ENCODE measurements around the gene BMP8A.
"Not testable (repeated sequence)": the region's sequence is repeated elsewhere in the genome, so short reads cannot be mapped to it uniquely, and the experiment has no call there.

The BMP8A gene

DNA sequence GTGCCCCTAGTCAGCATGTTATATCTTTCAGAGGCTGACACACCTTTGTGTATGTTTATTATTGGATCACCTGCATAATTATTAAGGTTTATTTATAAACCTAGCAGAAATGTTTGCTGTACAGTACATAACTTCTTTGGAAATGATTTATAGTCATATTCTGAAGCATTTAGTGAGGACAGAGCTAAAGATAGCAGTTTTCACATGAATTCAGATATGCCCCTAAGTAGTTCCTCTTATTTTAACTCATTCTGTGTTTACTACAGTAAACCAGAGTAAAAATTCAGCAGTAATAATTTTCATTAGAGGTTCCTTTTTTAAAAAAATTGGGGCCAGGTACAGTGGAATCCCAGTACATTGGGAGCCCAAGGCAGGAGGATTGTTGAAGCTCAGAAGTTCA lies 21.4 kb upstream of the BMP8A start:
- no peak overlapping the region for H3K4me3 ChIP-seq (ENCODE audit: low read depth, low read length)
- DNase-seq (ENCODE audit: low read depth): no peak
- TF ChIP-seq, protein P1, sequence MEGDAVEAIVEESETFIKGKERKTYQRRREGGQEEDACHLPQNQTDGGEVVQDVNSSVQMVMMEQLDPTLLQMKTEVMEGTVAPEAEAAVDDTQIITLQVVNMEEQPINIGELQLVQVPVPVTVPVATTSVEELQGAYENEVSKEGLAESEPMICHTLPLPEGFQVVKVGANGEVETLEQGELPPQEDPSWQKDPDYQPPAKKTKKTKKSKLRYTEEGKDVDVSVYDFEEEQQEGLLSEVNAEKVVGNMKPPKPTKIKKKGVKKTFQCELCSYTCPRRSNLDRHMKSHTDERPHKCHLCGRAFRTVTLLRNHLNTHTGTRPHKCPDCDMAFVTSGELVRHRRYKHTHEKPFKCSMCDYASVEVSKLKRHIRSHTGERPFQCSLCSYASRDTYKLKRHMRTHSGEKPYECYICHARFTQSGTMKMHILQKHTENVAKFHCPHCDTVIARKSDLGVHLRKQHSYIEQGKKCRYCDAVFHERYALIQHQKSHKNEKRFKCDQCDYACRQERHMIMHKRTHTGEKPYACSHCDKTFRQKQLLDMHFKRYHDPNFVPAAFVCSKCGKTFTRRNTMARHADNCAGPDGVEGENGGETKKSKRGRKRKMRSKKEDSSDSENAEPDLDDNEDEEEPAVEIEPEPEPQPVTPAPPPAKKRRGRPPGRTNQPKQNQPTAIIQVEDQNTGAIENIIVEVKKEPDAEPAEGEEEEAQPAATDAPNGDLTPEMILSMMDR (conservative IDR thresholded peaks at IDR 0.05; ENCODE audit: low read depth, low read length): no peak

DNA sequence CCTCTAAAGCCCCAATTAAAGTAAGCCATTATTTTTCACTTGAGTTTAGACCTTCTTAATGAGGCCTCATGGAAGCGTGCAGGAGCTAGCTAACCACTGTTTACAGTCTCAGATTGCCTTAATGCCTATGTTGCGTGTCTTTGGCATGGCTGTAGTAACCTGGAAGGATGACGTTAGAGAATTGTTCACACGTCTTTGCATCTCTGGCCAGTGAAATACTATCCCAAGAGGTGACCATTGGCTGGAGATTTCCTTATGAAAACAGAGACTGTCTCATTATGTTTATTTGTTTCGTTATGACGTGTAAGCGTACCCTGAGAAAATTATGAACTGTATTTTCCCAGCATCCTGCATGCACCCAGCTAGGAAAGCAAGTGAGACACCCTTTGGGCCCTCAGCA lies 18.6 kb upstream of the BMP8A start:
- TF ChIP-seq, protein P1 (conservative IDR thresholded peaks at IDR 0.05; ENCODE audit: low read depth, low read length): no peak
- H3K4me3 ChIP-seq (ENCODE audit: low read depth, low read length): no peak overlapping the region
- DNase-seq (ENCODE audit: low read depth): peak; percentile 57

DNA sequence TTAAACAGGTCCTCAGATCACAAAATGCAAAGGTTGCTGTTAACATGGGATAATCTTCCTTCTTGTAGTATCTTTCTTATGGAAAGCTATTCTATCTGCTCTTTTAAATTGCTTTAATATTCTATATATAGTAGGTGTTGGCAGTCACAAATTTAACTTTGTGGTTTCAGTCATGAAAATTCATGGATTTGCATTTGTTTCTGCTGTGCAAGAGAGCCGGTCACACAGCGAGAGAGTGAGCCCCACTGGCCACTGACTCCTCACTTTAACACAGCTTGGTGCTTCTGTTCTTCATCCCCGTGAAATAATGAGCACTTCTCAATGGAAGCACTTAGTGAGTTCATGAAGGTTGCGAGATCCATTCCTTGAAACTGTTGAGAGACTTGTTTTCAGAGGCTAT lies 18.1 kb upstream of the BMP8A start:
- no peak for DNase-seq (ENCODE audit: low read depth)
- H3K4me3 ChIP-seq (ENCODE audit: low read depth, low read length): no peak overlapping the region
- TF ChIP-seq, protein P1 (conservative IDR thresholded peaks at IDR 0.05; ENCODE audit: low read depth, low read length): no peak

DNA sequence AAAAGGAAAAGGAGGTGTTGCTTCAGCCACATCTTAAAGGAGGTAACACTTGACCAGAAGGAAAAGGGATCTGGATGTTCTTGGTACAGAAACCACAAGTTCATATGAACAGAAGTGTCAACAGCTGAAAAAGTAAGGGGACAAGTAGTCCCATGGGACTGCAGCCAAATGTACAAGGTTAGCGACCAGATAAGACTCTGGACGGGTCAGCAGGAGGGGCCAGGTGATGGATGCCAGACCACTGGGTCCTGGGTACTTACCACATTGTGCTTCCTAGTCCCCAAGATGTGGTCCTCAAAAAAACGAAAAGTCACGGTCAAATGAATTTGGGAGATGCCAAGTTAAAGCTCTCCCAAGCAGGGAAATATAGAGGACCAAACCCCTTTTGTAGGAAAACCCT lies 16.6 kb upstream of the BMP8A start:
- no peak overlapping the region for H3K4me3 ChIP-seq (ENCODE audit: low read depth, low read length)
- TF ChIP-seq, protein P1 (conservative IDR thresholded peaks at IDR 0.05; ENCODE audit: low read depth, low read length): no peak
- no peak for DNase-seq (ENCODE audit: low read depth)

DNA sequence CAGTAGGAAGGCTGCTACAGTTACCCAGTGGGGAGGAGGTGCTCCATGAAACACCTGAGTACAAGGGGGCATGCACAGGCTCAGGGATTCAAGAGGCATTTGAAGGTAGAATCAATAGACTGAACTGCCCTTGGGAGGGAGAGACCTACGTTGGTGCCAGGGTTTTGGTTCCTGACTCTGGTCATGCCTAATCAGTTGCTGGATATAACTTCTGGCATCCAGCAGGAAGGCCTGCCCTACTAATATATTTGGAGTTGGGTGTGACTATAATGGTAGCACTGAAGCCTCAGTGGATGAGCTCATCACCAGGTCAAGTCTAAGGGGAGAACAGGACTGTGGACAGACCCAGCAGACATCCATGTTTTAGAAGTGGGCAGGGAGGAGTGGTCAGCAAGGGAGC lies 15.9 kb upstream of the BMP8A start:
- not testable (repeated sequence) for H3K4me3 ChIP-seq (ENCODE audit: low read depth, low read length); DNase-seq (ENCODE audit: low read depth)

DNA sequence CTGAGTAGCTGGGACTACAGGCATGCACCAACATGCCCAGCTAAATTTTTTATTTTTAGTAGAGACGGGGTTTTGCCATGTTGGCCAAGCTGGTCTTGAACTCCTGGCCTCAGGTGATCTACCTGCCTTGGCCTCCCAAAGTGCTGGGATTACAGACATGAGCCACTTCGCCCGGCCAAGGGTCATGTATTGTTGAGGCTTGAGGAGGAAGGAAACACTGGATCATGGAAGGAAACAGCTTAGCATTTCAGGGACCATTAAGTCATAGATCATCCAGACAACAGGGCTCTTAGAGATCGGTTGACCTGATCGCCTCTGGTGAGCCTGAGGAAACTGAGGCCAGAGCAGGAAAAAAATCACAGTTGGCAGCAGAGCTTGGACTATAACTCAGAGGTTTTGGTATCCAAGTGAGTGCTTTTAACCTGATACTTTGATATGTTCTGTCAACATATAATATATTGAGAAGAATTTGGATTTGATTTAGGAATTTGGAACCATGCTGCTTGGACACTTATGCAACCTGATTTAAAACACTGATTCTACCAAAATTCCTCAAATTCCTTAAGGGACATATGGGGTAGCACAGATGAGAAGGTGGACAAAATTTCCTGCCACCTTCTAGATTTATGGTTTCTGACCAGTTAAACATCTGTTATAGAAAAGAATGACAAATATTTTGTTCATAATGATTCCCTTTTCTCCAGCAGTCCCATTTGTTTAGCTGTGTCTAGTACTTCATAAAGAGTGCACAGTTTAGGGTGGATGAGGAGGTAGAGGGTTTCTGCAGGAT lies 13.1 kb upstream of the BMP8A start:
- H3K4me3 ChIP-seq (ENCODE audit: low read depth, low read length): no peak overlapping the region
- TF ChIP-seq, protein P1 (conservative IDR thresholded peaks at IDR 0.05; ENCODE audit: low read depth, low read length): no peak
- DNase-seq (ENCODE audit: low read depth): no peak

DNA sequence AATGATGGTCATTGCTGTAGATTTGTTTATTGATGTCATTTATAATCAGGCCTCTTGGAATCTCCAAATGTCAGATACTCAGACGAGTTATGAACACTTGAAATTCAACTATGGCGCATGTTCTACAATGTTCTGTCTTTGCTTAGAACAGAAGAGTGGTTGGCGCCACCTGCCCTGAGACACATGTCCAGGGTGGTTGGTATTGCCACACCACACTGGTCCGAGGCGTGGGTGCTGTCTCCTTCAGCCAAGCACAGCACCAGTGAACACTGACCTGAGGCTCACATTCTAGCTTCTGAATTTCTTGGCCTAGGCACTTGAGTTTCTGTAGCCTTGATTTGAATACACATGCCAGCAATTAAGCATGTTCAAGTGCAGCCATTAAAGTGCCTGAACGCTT lies 10.1 kb upstream of the BMP8A start:
- TF ChIP-seq, protein P1 (conservative IDR thresholded peaks at IDR 0.05; ENCODE audit: low read depth, low read length): no peak
- no peak for DNase-seq (ENCODE audit: low read depth)
- no peak overlapping the region for H3K4me3 ChIP-seq (ENCODE audit: low read depth, low read length)
